Measurements from ENCODE around the gene ARHGAP8. TPM values are rescaled to one million over a fixed set of nuclear protein-coding genes. Genes with fewer than 3 reads are reported as not detected.

ARHGAP8 gene
- not detected in 2 replicates for total RNA-seq
- not detected in 2 replicates for polyA plus RNA-seq
- not detected in 2 replicates for polyA plus RNA-seq (2011; cell fraction: cytosol; rRNA removed)
- not detected in 2 replicates for polyA plus RNA-seq (2011; cell fraction: nucleus; rRNA removed)
- polyA plus RNA-seq (2012) = not detected in 2 replicates
- not detected in 2 replicates for polyA minus RNA-seq
- not detected for polyA minus RNA-seq (2011; cell fraction: cytosol; rRNA and poly(A)+ RNA removed)
- polyA minus RNA-seq (2011; cell fraction: nucleus; rRNA and poly(A)+ RNA removed) = not detected in 2 replicates
- Bru-seq, nascent RNA = not detected
- BruChase-seq, experiment 1, labeled RNA remaining after a 6-hour chase = percentile 15 among the genes with signal in this experiment
- BruChase-seq, experiment 2, labeled RNA remaining after a 2-hour chase = not detected
- long read RNA-seq = 0 reads

DNA sequence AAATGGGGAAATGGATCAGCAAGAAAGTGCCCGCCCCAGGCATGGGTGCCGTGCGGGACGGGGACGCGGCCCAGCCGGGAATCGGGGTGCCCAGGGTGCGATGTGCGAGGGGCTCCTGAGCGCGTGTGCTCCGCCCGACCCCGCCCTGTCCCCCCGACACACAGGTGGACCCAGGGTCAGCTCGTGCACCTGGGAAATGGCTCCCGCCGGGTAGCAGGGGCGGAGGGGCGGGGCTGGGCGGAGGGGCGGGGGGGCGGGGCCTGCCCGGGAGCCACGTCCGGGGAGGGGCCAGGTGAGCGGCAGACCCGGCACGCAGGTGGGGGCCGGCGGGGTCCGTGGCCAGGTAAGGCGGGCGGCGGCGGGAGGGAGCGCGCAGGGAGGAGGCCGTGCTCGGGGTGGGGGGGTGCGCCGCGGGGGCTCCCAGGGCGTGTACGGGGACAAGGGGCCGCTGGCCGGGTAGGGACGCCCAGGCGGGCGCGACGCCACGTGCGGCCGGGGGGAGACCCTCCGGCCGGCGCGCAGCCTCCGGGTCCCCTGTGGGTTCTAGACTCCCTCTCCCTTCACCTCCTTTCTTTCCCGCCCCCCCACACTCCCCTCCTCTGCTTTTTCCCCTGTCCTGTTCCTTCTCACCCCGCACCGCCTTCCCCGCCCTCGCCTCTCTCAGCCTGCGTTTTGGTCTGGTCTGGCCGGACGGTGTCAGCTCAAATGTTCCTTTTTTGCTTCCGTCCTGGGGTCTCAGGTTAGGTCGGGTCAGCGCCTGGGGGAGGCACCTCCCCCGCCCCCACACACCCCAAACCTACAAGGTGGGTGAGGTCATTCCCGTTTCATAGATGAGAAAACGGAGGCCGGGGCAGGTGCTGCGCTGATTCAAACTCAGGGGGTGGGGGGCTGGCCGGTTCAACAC is at the start of gene ARHGAP8:
TSS of gene ARHGAP8 (plus strand) at position 291 of the 904 bp plus-strand sequence. CDS start 33,953 bp downstream, outside the sequence.
- no peaks in the 10 kb centered on the region for H4K20me1 ChIP-seq (replicated peaks; ENCODE audit: control insufficient read depth, extremely low read depth, insufficient read depth, low read length)
- BruUV-seq (replicated peaks) = no TSS peak
- H3K9me3 ChIP-seq (replicated peaks; ENCODE audit: control insufficient read depth, insufficient read depth, low read length) = no peaks in the 10 kb centered on the region
- intact Hi-C loops (cut with micrococcal nuclease) = no loop called here
- H3K9me1 ChIP-seq (replicated peaks; ENCODE audit: control insufficient read depth, extremely low read depth, insufficient read depth, low read length) = no peaks in the 10 kb centered on the region
- ChIA-PET POLR2A (no interaction called here), CTCF (no interaction called here)
- H3K79me2 ChIP-seq (ENCODE audit: control insufficient read depth, insufficient read depth, low read length) = no peaks in the 10 kb centered on the region
- H3K36me3 ChIP-seq (ENCODE audit: control insufficient read depth in 2 of 2, extremely low read depth in 1 of 2, insufficient read depth in 2 of 2, low read length in 2 of 2) = no peaks in the 10 kb centered on the region
- H3K27ac ChIP-seq (ENCODE audit: insufficient read depth, low read depth, low read length) = no peak within 1 kb of the TSS
- peaks cover 25 to 28% of the 10 kb centered on the region in 2 experiments for H3K27me3 ChIP-seq (ENCODE audit: control insufficient read depth in 2 of 2, insufficient read depth in 2 of 2, low read length in 2 of 2)
- DNase-seq (ENCODE audit: low read depth, low spot score) (no peak), FAIRE-seq (no peak)
- H3K4me1 ChIP-seq (ENCODE audit: control insufficient read depth, extremely low read depth, insufficient read depth, low read length) = no peaks in the 10 kb centered on the region
- no peak within 1 kb of the TSS for H3K9ac ChIP-seq (replicated peaks; ENCODE audit: extremely low read depth, insufficient read depth, low read length)
- H3K4me3 ChIP-seq (replicated peaks in 1 of 3; ENCODE audit: insufficient read depth in 1 of 3, low read depth in 1 of 3, low read length in 3 of 3) = no peak within 1 kb of the TSS
- TF ChIP-seq EZH2 (IDR thresholded peaks at IDR 0.05; ENCODE audit: borderline replicate concordance, low read depth, low read length, severe bottlenecking) = peak; percentile 82
- TF ChIP-seq POLR2A (IDR thresholded peaks at IDR 0.05; ENCODE audit: low read depth, low read length) = no peak
- no peak within 1 kb of the TSS for H2AFZ ChIP-seq (ENCODE audit: low read depth, low read length)
- no peak within 1 kb of the TSS for H3K4me2 ChIP-seq (ENCODE audit: insufficient read depth, low read length)
- dilution Hi-C loops (cut with MboI; ENCODE audit: extremely low pct_ligation_motif_present, low sequenced_read_pairs) = no loop called here

- no peaks in the 10 kb centered on the region for H3K79me2 ChIP-seq (ENCODE audit: control insufficient read depth, insufficient read depth, low read length)
- dilution Hi-C loops (cut with MboI; ENCODE audit: extremely low pct_ligation_motif_present, low sequenced_read_pairs) (no loop called here), intact Hi-C loops (cut with micrococcal nuclease) (no loop called here)
- H3K36me3 ChIP-seq (ENCODE audit: control insufficient read depth in 2 of 2, extremely low read depth in 1 of 2, insufficient read depth in 2 of 2, low read length in 2 of 2) = no peaks in the 10 kb centered on the region
- peaks cover 7% of the 10 kb centered on the region for H3K4me1 ChIP-seq (ENCODE audit: control insufficient read depth, extremely low read depth, insufficient read depth, low read length)
- no TSS peak for BruUV-seq (replicated peaks)
- H3K9me3 ChIP-seq (replicated peaks; ENCODE audit: control insufficient read depth, insufficient read depth, low read length) = no peaks in the 10 kb centered on the region
- H2AFZ ChIP-seq (ENCODE audit: low read depth, low read length) = no peak overlapping the region
- DNase-seq (ENCODE audit: low read depth, low spot score) (no peak), FAIRE-seq (no peak)
- H4K20me1 ChIP-seq (replicated peaks; ENCODE audit: control insufficient read depth, extremely low read depth, insufficient read depth, low read length) = no peaks in the 10 kb centered on the region
- ChIA-PET POLR2A (no interaction called here), CTCF (interaction anchor here (1.5 kb wide), 1 partner anchor 10 kb away, joined by 3 read pairs; no protein-coding TSS in a partner anchor)
- no peak overlapping the region for H3K4me2 ChIP-seq (ENCODE audit: insufficient read depth, low read length)
- H3K27ac ChIP-seq (ENCODE audit: insufficient read depth, low read depth, low read length) = no peak overlapping the region
- no peak overlapping the region for H3K4me3 ChIP-seq (replicated peaks in 1 of 3; ENCODE audit: insufficient read depth in 1 of 3, low read depth in 1 of 3, low read length in 3 of 3)
- TF ChIP-seq JUN (IDR thresholded peaks at IDR 0.05; ENCODE audit: borderline replicate concordance, insufficient read depth, insufficient read length, low read depth) (no peak), MYC (IDR thresholded peaks at IDR 0.05; ENCODE audit: low read depth, low read length) (no peak), POLR2AphosphoS5 (IDR thresholded peaks at IDR 0.05; ENCODE audit: insufficient read depth, low read depth, low read length) (no peak), EZH2 (IDR thresholded peaks at IDR 0.05; ENCODE audit: borderline replicate concordance, low read depth, low read length, severe bottlenecking) (no peak), POLR2A (IDR thresholded peaks at IDR 0.05; ENCODE audit: low read depth, low read length) (no peak), GATA2 (IDR thresholded peaks at IDR 0.05; ENCODE audit: insufficient read depth, insufficient read length, low read depth, low read length) (no peak)
- TF ChIP-seq, protein P1, sequence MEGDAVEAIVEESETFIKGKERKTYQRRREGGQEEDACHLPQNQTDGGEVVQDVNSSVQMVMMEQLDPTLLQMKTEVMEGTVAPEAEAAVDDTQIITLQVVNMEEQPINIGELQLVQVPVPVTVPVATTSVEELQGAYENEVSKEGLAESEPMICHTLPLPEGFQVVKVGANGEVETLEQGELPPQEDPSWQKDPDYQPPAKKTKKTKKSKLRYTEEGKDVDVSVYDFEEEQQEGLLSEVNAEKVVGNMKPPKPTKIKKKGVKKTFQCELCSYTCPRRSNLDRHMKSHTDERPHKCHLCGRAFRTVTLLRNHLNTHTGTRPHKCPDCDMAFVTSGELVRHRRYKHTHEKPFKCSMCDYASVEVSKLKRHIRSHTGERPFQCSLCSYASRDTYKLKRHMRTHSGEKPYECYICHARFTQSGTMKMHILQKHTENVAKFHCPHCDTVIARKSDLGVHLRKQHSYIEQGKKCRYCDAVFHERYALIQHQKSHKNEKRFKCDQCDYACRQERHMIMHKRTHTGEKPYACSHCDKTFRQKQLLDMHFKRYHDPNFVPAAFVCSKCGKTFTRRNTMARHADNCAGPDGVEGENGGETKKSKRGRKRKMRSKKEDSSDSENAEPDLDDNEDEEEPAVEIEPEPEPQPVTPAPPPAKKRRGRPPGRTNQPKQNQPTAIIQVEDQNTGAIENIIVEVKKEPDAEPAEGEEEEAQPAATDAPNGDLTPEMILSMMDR (IDR thresholded peaks at IDR 0.05; ENCODE audit: extremely low read depth in 1 of 2, insufficient read depth in 1 of 2, low read depth in 1 of 2, low read length in 2 of 2) = no peak
- no peaks in the 10 kb centered on the region for H3K9me1 ChIP-seq (replicated peaks; ENCODE audit: control insufficient read depth, extremely low read depth, insufficient read depth, low read length)
- H3K9ac ChIP-seq (replicated peaks; ENCODE audit: extremely low read depth, insufficient read depth, low read length) = no peak overlapping the region
- H3K27me3 ChIP-seq (ENCODE audit: control insufficient read depth in 2 of 2, insufficient read depth in 2 of 2, low read length in 2 of 2) = peaks cover 6 to 11% of the 10 kb centered on the region in 2 experiments
These were observed 49.0 kb upstream of the ARHGAP8 start for GRCh38 chr22:44703255-44703870.
